ENCODE results near the gene CADPS.

CADPS gene

GRCh38 chr3:62416144-62416543 lies 459.1 kb downstream of the CADPS start:
- H3K4me3 ChIP-seq (ENCODE audit: low read depth, low read length): peak overlapping the region; percentile 4
- peaks cover 3% of the 10 kb centered on the region for H3K27me3 ChIP-seq (ENCODE audit: control insufficient read depth, insufficient read depth, low read length)
- H3K36me3 ChIP-seq (ENCODE audit: control insufficient read depth, insufficient read depth, low read length): no peaks in the 10 kb centered on the region
- H3K9ac ChIP-seq (ENCODE audit: low read depth, low read length): no peak overlapping the region
- H3K4me1 ChIP-seq (ENCODE audit: control insufficient read depth, insufficient read depth, low read length): peaks cover 20% of the 10 kb centered on the region
- H3K9me3 ChIP-seq (ENCODE audit: control insufficient read depth, insufficient read depth, low read length): no peaks in the 10 kb centered on the region

- Histone ChIP-seq H3K4me3 (ENCODE audit: low read depth, low read length) (peak overlapping the region; percentile 33), H3K36me3 (ENCODE audit: control insufficient read depth, insufficient read depth, low read length) (no peaks in the 10 kb centered on the region), H3K4me1 (ENCODE audit: control insufficient read depth, insufficient read depth, low read length) (peaks cover 23% of the 10 kb centered on the region), H3K9me3 (ENCODE audit: control insufficient read depth, insufficient read depth, low read length) (no peaks in the 10 kb centered on the region), H3K27me3 (ENCODE audit: control insufficient read depth, insufficient read depth, low read length) (peaks cover 3% of the 10 kb centered on the region), H3K9ac (ENCODE audit: low read depth, low read length) (no peak overlapping the region)
Observed at GRCh38 chr3:62415312-62415801, 459.9 kb downstream of the CADPS start.

- H3K4me1 ChIP-seq (ENCODE audit: control insufficient read depth, insufficient read depth, low read length): peaks cover 23% of the 10 kb centered on the region
- no peak overlapping the region for H3K9ac ChIP-seq (ENCODE audit: low read depth, low read length)
- peaks cover 3% of the 10 kb centered on the region for H3K27me3 ChIP-seq (ENCODE audit: control insufficient read depth, insufficient read depth, low read length)
- no peaks in the 10 kb centered on the region for H3K9me3 ChIP-seq (ENCODE audit: control insufficient read depth, insufficient read depth, low read length)
- no peaks in the 10 kb centered on the region for H3K36me3 ChIP-seq (ENCODE audit: control insufficient read depth, insufficient read depth, low read length)
- H3K4me3 ChIP-seq (ENCODE audit: low read depth, low read length): peak overlapping the region; percentile 33
Observed at GRCh38 chr3:62414786-62415185, 460.4 kb downstream of the CADPS start.

- H3K36me3 ChIP-seq (ENCODE audit: control insufficient read depth, insufficient read depth, low read length): no peaks in the 10 kb centered on the region
- no peak overlapping the region for H3K9ac ChIP-seq (ENCODE audit: low read depth, low read length)
- no peak overlapping the region for H3K4me3 ChIP-seq (ENCODE audit: low read depth, low read length)
- H3K27me3 ChIP-seq (ENCODE audit: control insufficient read depth, insufficient read depth, low read length): peaks cover 3% of the 10 kb centered on the region
- peaks cover 23% of the 10 kb centered on the region for H3K4me1 ChIP-seq (ENCODE audit: control insufficient read depth, insufficient read depth, low read length)
- no peaks in the 10 kb centered on the region for H3K9me3 ChIP-seq (ENCODE audit: control insufficient read depth, insufficient read depth, low read length)
Observed at GRCh38 chr3:62413687-62414086, 461.5 kb downstream of the CADPS start.

- Histone ChIP-seq H3K9ac (ENCODE audit: low read depth, low read length) (no peak overlapping the region), H3K27me3 (ENCODE audit: control insufficient read depth, insufficient read depth, low read length) (peaks cover 6% of the 10 kb centered on the region), H3K9me3 (ENCODE audit: control insufficient read depth, insufficient read depth, low read length) (no peaks in the 10 kb centered on the region)
Observed at GRCh38 chr3:62406945-62407344, 468.3 kb downstream of the CADPS start.

GRCh38 chr3:62405566-62405965 lies 469.6 kb downstream of the CADPS start:
- Histone ChIP-seq H3K4me3 (ENCODE audit: low read depth, low read length) (no peak overlapping the region), H3K9ac (ENCODE audit: low read depth, low read length) (no peak overlapping the region), H3K27me3 (ENCODE audit: control insufficient read depth, insufficient read depth, low read length) (peaks cover 3% of the 10 kb centered on the region), H3K9me3 (ENCODE audit: control insufficient read depth, insufficient read depth, low read length) (no peaks in the 10 kb centered on the region), H3K36me3 (ENCODE audit: control insufficient read depth, insufficient read depth, low read length) (no peaks in the 10 kb centered on the region), H3K4me1 (ENCODE audit: control insufficient read depth, insufficient read depth, low read length) (no peaks in the 10 kb centered on the region)

More at GRCh38 chr3:62406945-62407344, 468.3 kb downstream of the CADPS start:
- Histone ChIP-seq H3K4me1 (ENCODE audit: control insufficient read depth, insufficient read depth, low read length) (peaks cover 3% of the 10 kb centered on the region), H3K36me3 (ENCODE audit: control insufficient read depth, insufficient read depth, low read length) (no peaks in the 10 kb centered on the region), H3K4me3 (ENCODE audit: low read depth, low read length) (no peak overlapping the region)

GRCh38 chr3:62405135-62405534 lies 470.1 kb downstream of the CADPS start:
- Histone ChIP-seq H3K36me3 (ENCODE audit: control insufficient read depth, insufficient read depth, low read length) (no peaks in the 10 kb centered on the region), H3K27me3 (ENCODE audit: control insufficient read depth, insufficient read depth, low read length) (peaks cover 3% of the 10 kb centered on the region)

GRCh38 chr3:62404321-62404720 lies 470.9 kb downstream of the CADPS start:
- no peaks in the 10 kb centered on the region for H3K4me1 ChIP-seq (ENCODE audit: control insufficient read depth, insufficient read depth, low read length)
- no peaks in the 10 kb centered on the region for H3K9me3 ChIP-seq (ENCODE audit: control insufficient read depth, insufficient read depth, low read length)
- H3K27me3 ChIP-seq (ENCODE audit: control insufficient read depth, insufficient read depth, low read length): peaks cover 3% of the 10 kb centered on the region
- no peak overlapping the region for H3K4me3 ChIP-seq (ENCODE audit: low read depth, low read length)
- H3K9ac ChIP-seq (ENCODE audit: low read depth, low read length): no peak overlapping the region
- H3K36me3 ChIP-seq (ENCODE audit: control insufficient read depth, insufficient read depth, low read length): no peaks in the 10 kb centered on the region

More at GRCh38 chr3:62405135-62405534, 470.1 kb downstream of the CADPS start:
- no peak overlapping the region for H3K9ac ChIP-seq (ENCODE audit: low read depth, low read length)
- no peaks in the 10 kb centered on the region for H3K9me3 ChIP-seq (ENCODE audit: control insufficient read depth, insufficient read depth, low read length)
- H3K4me3 ChIP-seq (ENCODE audit: low read depth, low read length): no peak overlapping the region
- no peaks in the 10 kb centered on the region for H3K4me1 ChIP-seq (ENCODE audit: control insufficient read depth, insufficient read depth, low read length)

- no peaks in the 10 kb centered on the region for H3K4me1 ChIP-seq (ENCODE audit: control insufficient read depth, insufficient read depth, low read length)
- no peaks in the 10 kb centered on the region for H3K9me3 ChIP-seq (ENCODE audit: control insufficient read depth, insufficient read depth, low read length)
- peaks cover 3% of the 10 kb centered on the region for H3K27me3 ChIP-seq (ENCODE audit: control insufficient read depth, insufficient read depth, low read length)
- H3K36me3 ChIP-seq (ENCODE audit: control insufficient read depth, insufficient read depth, low read length): no peaks in the 10 kb centered on the region
- no peak overlapping the region for H3K4me3 ChIP-seq (ENCODE audit: low read depth, low read length)
- H3K9ac ChIP-seq (ENCODE audit: low read depth, low read length): no peak overlapping the region
Observed at GRCh38 chr3:62403765-62404164, 471.5 kb downstream of the CADPS start.

- Histone ChIP-seq H3K4me3 (ENCODE audit: low read depth, low read length) (no peak overlapping the region), H3K27me3 (ENCODE audit: control insufficient read depth, insufficient read depth, low read length) (no peaks in the 10 kb centered on the region), H3K4me1 (ENCODE audit: control insufficient read depth, insufficient read depth, low read length) (no peaks in the 10 kb centered on the region), H3K9me3 (ENCODE audit: control insufficient read depth, insufficient read depth, low read length) (no peaks in the 10 kb centered on the region), H3K9ac (ENCODE audit: low read depth, low read length) (no peak overlapping the region), H3K36me3 (ENCODE audit: control insufficient read depth, insufficient read depth, low read length) (no peaks in the 10 kb centered on the region)
Observed at GRCh38 chr3:62392626-62393292, 482.5 kb downstream of the CADPS start.

GRCh38 chr3:62387251-62387650 lies 488.0 kb downstream of the CADPS start:
- Histone ChIP-seq H3K27me3 (ENCODE audit: control insufficient read depth, insufficient read depth, low read length) (peaks cover 12% of the 10 kb centered on the region), H3K9me3 (ENCODE audit: control insufficient read depth, insufficient read depth, low read length) (no peaks in the 10 kb centered on the region), H3K4me1 (ENCODE audit: control insufficient read depth, insufficient read depth, low read length) (no peaks in the 10 kb centered on the region), H3K4me3 (ENCODE audit: low read depth, low read length) (no peak overlapping the region), H3K36me3 (ENCODE audit: control insufficient read depth, insufficient read depth, low read length) (no peaks in the 10 kb centered on the region), H3K9ac (ENCODE audit: low read depth, low read length) (no peak overlapping the region)

- peaks cover 33% of the 10 kb centered on the region for H3K4me1 ChIP-seq (ENCODE audit: control insufficient read depth, insufficient read depth, low read length)
- H3K27me3 ChIP-seq (ENCODE audit: control insufficient read depth, insufficient read depth, low read length): peaks cover 91% of the 10 kb centered on the region
- peak overlapping the region; percentile 26 for H3K4me3 ChIP-seq (ENCODE audit: low read depth, low read length)
Observed at GRCh38 chr3:62379321-62379798, 495.9 kb downstream of the CADPS start.

More at GRCh38 chr3:62379321-62379798, 495.9 kb downstream of the CADPS start:
- Histone ChIP-seq H3K9ac (ENCODE audit: low read depth, low read length) (no peak overlapping the region), H3K36me3 (ENCODE audit: control insufficient read depth, insufficient read depth, low read length) (no peaks in the 10 kb centered on the region), H3K9me3 (ENCODE audit: control insufficient read depth, insufficient read depth, low read length) (no peaks in the 10 kb centered on the region)

Measured in iPS-15b (cell line).